Stomach (tissue), 9 donors: ENCODE results near the gene KLHL29. TPM values are rescaled to one million over a fixed set of nuclear protein-coding genes. Genes with fewer than 3 reads are reported as not detected.

Source experiments
- DNase-seq, 2 donors: peaks; one replicate each; pipeline versions ENCODE4 v3.0.0 to v3.0.0-alpha.2; 2013 to 2019
- H3K27ac ChIP-seq, 5 donors: fragments of 200-600 bp in 4 of 5; sonication (generic) in 4 of 5; one replicate each; pipeline ENCODE4 v1.5.1; 2013 to 2019; ENCODE audit warnings: mild to moderate bottlenecking in 1 of 5, moderate library complexity in 1 of 5
- H3K27me3 ChIP-seq, 3 donors: fragments of 200-600 bp; sonication (generic); one replicate each; pipeline ENCODE4 v1.5.1; 2017 to 2019; ENCODE audit warnings: mixed run types in 1 of 3
- H3K36me3 ChIP-seq, 4 donors: fragments of 200-600 bp; sonication (generic); 1 replicate in 3 of 4; 2 replicates in 1 of 4; pipeline ENCODE4 v1.5.1; 2016 to 2019
- H3K4me1 ChIP-seq, 4 donors: fragments of 200-600 bp; sonication (generic); one replicate each; pipeline ENCODE4 v1.5.1; 2016 to 2019
- H3K4me3 ChIP-seq, 4 donors: fragments of 200-600 bp; sonication (generic) in 3 of 4; one replicate each; pipeline ENCODE4 v1.5.1; 2016 to 2019; ENCODE audit warnings: mild to moderate bottlenecking in 1 of 4
- H3K9me3 ChIP-seq, 4 donors: fragments of 200-600 bp; sonication (generic); one replicate each; pipeline ENCODE4 v1.5.1; 2016 to 2019
- CTCF ChIP-seq, 7 experiments: fragments of 450-650 bp in 4 of 7; fragments of 200-600 bp in 3 of 7; sonication (generic) in 3 of 7; IDR thresholded peaks; one replicate each; pipeline ENCODE4 v1.5.1; 2016 to 2019; ENCODE audit warnings: antibody characterized with exemption in 7 of 7, control low read depth in 2 of 7, mild to moderate bottlenecking in 1 of 7
- EP300 ChIP-seq: sonication (generic); formaldehyde crosslinking; IDR thresholded peaks from one replicate; pipeline ENCODE4 v1.6.1; 2017; ENCODE audit warnings: antibody characterized with exemption
- POLR2A ChIP-seq, 4 donors: fragments of 450-650 bp; IDR thresholded peaks; one replicate each; pipeline ENCODE4 v1.6.1; 2016; ENCODE audit warnings: antibody characterized with exemption in 4 of 4, control low read depth in 2 of 4, mild to moderate bottlenecking in 1 of 4, moderate library complexity in 1 of 4
- POLR2AphosphoS5 ChIP-seq, 3 donors: sonication (generic); formaldehyde crosslinking; IDR thresholded peaks; one replicate each; pipeline ENCODE4 v1.6.1; 2016; ENCODE audit warnings: antibody characterized with exemption in 3 of 3
- WGBS, 5 donors: extraction: QIAGEN DNeasy Blood & Tissue Kit in 3 of 5; methylation state at CpG; one replicate each; pipeline versions ENCODE4 v1.1.5 to v1.1.7; 2013 to 2018; 5-methylcytosine and 5-hydroxymethylcytosine counted together
- intact Hi-C: fragments of 100-400 bp; cut with DNase I; formaldehyde crosslinking; loops from one replicate; pipeline ENCODE4 v1.15.1; 2023; ENCODE audit warnings: low total_unique reads
- polyA plus RNA-seq, 3 donors: library from polyadenylated mRNA; stranded (reverse); fragments of 200-250 nt; gene quantifications; one replicate each; pipeline ENCODE4 v1.2.3, GENCODE V29; 2013
- total RNA-seq, 5 donors: library from RNA; depleted of rRNA; stranded (reverse); fragments of >200 nt; gene quantifications; one replicate each; pipeline versions ENCODE4 v1.1.0 to v1.2.3, GENCODE V29; 2014 to 2016
- donor health status: healthy with polysubstance abuse.
- donor health status: Bipolar disorder and iron deficiency.
- donor health status: healthy.

The KLHL29 gene
- total and polyA plus RNA-seq, 8 donors, result under 0.01 to 6.6 (median 1.3) TPM

- TF ChIP-seq POLR2AphosphoS5 (IDR thresholded peaks at IDR 0.05) (no peak), CTCF (IDR thresholded peaks at IDR 0.05) (no peak), EP300 (no peak), POLR2A (IDR thresholded peaks at IDR 0.05) (no peak)
- H3K4me3 ChIP-seq, result no peak overlapping the region
- peaks cover 0 to 14% (median 10%) of the 10 kb centered on the region in 4 donors for H3K4me1 ChIP-seq
- DNase-seq, result no peak
- intact Hi-C loops, result no loop called here
- no peaks in the 10 kb centered on the region for H3K27me3 ChIP-seq
- H3K9me3 ChIP-seq, result no peaks in the 10 kb centered on the region
- H3K36me3 ChIP-seq, result peaks cover 0 to 9% (median 3%) of the 10 kb centered on the region in 4 donors
- 82 to 92% (median 85%) methylated on average over 8 of the region's 8 CpGs for WGBS, 5 donors
- no peak overlapping the region for H3K27ac ChIP-seq
These were observed 360.2 kb downstream of the KLHL29 start for GRCh38 chr2:23745068-23745725.

- no peaks in the 10 kb centered on the region for H3K27me3 ChIP-seq
- no peak overlapping the region for H3K27ac ChIP-seq
- peaks cover 0 to 14% (median 10%) of the 10 kb centered on the region in 4 donors for H3K4me1 ChIP-seq
- H3K36me3 ChIP-seq, result peaks cover 0 to 10% (median 8%) of the 10 kb centered on the region in 4 donors
- peak in 1 of 2 donors; percentile 37 for DNase-seq
- H3K4me3 ChIP-seq, result no peak overlapping the region
- no peaks in the 10 kb centered on the region for H3K9me3 ChIP-seq
- TF ChIP-seq POLR2A (IDR thresholded peaks at IDR 0.05) (no peak), POLR2AphosphoS5 (IDR thresholded peaks at IDR 0.05) (peak in 2 of 3 donors; percentile 28 to 58), CTCF (IDR thresholded peaks at IDR 0.05) (no peak), EP300 (no peak)
- intact Hi-C loops, result no loop called here
These were observed 360.7 kb downstream of the KLHL29 start for GRCh38 chr2:23745726-23746105.

GRCh38 chr2:23746141-23746863 lies 361.3 kb downstream of the KLHL29 start:
- no peak for DNase-seq
- WGBS, 5 donors, result 62 to 93% (median 82%) methylated on average over 2 of the region's 2 CpGs
- no peaks in the 10 kb centered on the region for H3K27me3 ChIP-seq
- H3K27ac ChIP-seq, result no peak overlapping the region
- H3K4me1 ChIP-seq, result peaks cover 0 to 14% (median 10%) of the 10 kb centered on the region in 4 donors
- intact Hi-C loops, result no loop called here
- H3K36me3 ChIP-seq, result peaks cover 0 to 16% (median 14%) of the 10 kb centered on the region in 4 donors
- TF ChIP-seq POLR2AphosphoS5 (IDR thresholded peaks at IDR 0.05), result no peak
- TF ChIP-seq POLR2A (IDR thresholded peaks at IDR 0.05), result no peak
- no peak for TF ChIP-seq CTCF (IDR thresholded peaks at IDR 0.05)
- TF ChIP-seq EP300, result no peak
- no peaks in the 10 kb centered on the region for H3K9me3 ChIP-seq
- H3K4me3 ChIP-seq, result no peak overlapping the region

- TF ChIP-seq POLR2A (IDR thresholded peaks at IDR 0.05), result no peak
- TF ChIP-seq POLR2AphosphoS5 (IDR thresholded peaks at IDR 0.05), result no peak
- TF ChIP-seq EP300, result no peak
- no peak for TF ChIP-seq CTCF (IDR thresholded peaks at IDR 0.05)
- Histone ChIP-seq H3K27ac (no peak overlapping the region), H3K4me3 (no peak overlapping the region), H3K9me3 (no peaks in the 10 kb centered on the region), H3K27me3 (no peaks in the 10 kb centered on the region), H3K36me3 (peaks cover 0 to 51% (median 46%) of the 10 kb centered on the region in 4 donors), H3K4me1 (no peaks in the 10 kb centered on the region)
- intact Hi-C loops, result no loop called here
- DNase-seq, result no peak
- 96 to 99% (median 98%) methylated on average over 2 of the region's 2 CpGs for WGBS, 5 donors
These were observed 366.8 kb downstream of the KLHL29 start for GRCh38 chr2:23751747-23752265.
